ENCODE measurements around the gene CHMP4B.
"Not testable (repeated sequence)": the region's sequence is repeated elsewhere in the genome, so short reads cannot be mapped to it uniquely, and the experiment has no call there.

Gene CHMP4B

GRCh38 chr20:33784225-33784624 lies 26.9 kb upstream of the CHMP4B start:
- no peak overlapping the region for H3K27ac Mint-ChIP-seq
- no peaks in the 10 kb centered on the region for H3K27me3 Mint-ChIP-seq
- H3K9me3 Mint-ChIP-seq, result no peaks in the 10 kb centered on the region
- peaks cover 11% of the 10 kb centered on the region for H3K36me3 Mint-ChIP-seq
- H3K4me3 Mint-ChIP-seq, result no peak overlapping the region
- peaks cover 5% of the 10 kb centered on the region for H3K4me1 Mint-ChIP-seq

GRCh38 chr20:33785503-33785902 lies 25.6 kb upstream of the CHMP4B start:
- H3K36me3 Mint-ChIP-seq, result peaks cover 7% of the 10 kb centered on the region
- peaks cover 5% of the 10 kb centered on the region for H3K4me1 Mint-ChIP-seq
- no peak overlapping the region for H3K4me3 Mint-ChIP-seq
- no peaks in the 10 kb centered on the region for H3K9me3 Mint-ChIP-seq
- no peaks in the 10 kb centered on the region for H3K27me3 Mint-ChIP-seq
- no peak overlapping the region for H3K27ac Mint-ChIP-seq

GRCh38 chr20:33787253-33787891 lies 23.8 kb upstream of the CHMP4B start:
- Mint-ChIP-seq H3K27ac (no peak overlapping the region), H3K9me3 (no peaks in the 10 kb centered on the region), H3K27me3 (no peaks in the 10 kb centered on the region), H3K4me1 (peaks cover 5% of the 10 kb centered on the region), H3K4me3 (no peak overlapping the region), H3K36me3 (peaks cover 6% of the 10 kb centered on the region)

- Mint-ChIP-seq H3K36me3 (peaks cover 3% of the 10 kb centered on the region), H3K27me3 (no peaks in the 10 kb centered on the region), H3K4me1 (peaks cover 5% of the 10 kb centered on the region), H3K9me3 (no peaks in the 10 kb centered on the region), H3K4me3 (no peak overlapping the region), H3K27ac (no peak overlapping the region)
These were observed 22.6 kb upstream of the CHMP4B start for GRCh38 chr20:33788351-33789049.

- Mint-ChIP-seq H3K27me3 (no peaks in the 10 kb centered on the region), H3K4me3 (no peak overlapping the region), H3K9me3 (no peaks in the 10 kb centered on the region), H3K4me1 (peaks cover 5% of the 10 kb centered on the region), H3K36me3 (peaks cover 3% of the 10 kb centered on the region), H3K27ac (no peak overlapping the region)
These were observed 21.9 kb upstream of the CHMP4B start for GRCh38 chr20:33789109-33789857.

- no peaks in the 10 kb centered on the region for H3K27me3 Mint-ChIP-seq
- H3K36me3 Mint-ChIP-seq, result peaks cover 3% of the 10 kb centered on the region
- no peaks in the 10 kb centered on the region for H3K9me3 Mint-ChIP-seq
- H3K4me3 Mint-ChIP-seq, result no peak overlapping the region
- H3K4me1 Mint-ChIP-seq, result peaks cover 5% of the 10 kb centered on the region
- H3K27ac Mint-ChIP-seq, result no peak overlapping the region
These were observed 21.3 kb upstream of the CHMP4B start for GRCh38 chr20:33789858-33790182.

GRCh38 chr20:33790566-33790965 lies 20.6 kb upstream of the CHMP4B start:
- H3K9me3 Mint-ChIP-seq, result no peaks in the 10 kb centered on the region
- no peaks in the 10 kb centered on the region for H3K27me3 Mint-ChIP-seq
- H3K4me1 Mint-ChIP-seq, result peaks cover 5% of the 10 kb centered on the region
- no peak overlapping the region for H3K27ac Mint-ChIP-seq
- no peak overlapping the region for H3K4me3 Mint-ChIP-seq
- peaks cover 3% of the 10 kb centered on the region for H3K36me3 Mint-ChIP-seq

- H3K4me3 Mint-ChIP-seq, result no peak overlapping the region
- H3K4me1 Mint-ChIP-seq, result peaks cover 5% of the 10 kb centered on the region
- no peaks in the 10 kb centered on the region for H3K9me3 Mint-ChIP-seq
- no peak overlapping the region for H3K27ac Mint-ChIP-seq
- H3K27me3 Mint-ChIP-seq, result no peaks in the 10 kb centered on the region
- peaks cover 3% of the 10 kb centered on the region for H3K36me3 Mint-ChIP-seq
These were observed 20.1 kb upstream of the CHMP4B start for GRCh38 chr20:33791021-33791420.

GRCh38 chr20:33791540-33791939 lies 19.6 kb upstream of the CHMP4B start:
- H3K27me3 Mint-ChIP-seq, result no peaks in the 10 kb centered on the region
- H3K9me3 Mint-ChIP-seq, result no peaks in the 10 kb centered on the region
- peaks cover 3% of the 10 kb centered on the region for H3K36me3 Mint-ChIP-seq
- H3K4me1 Mint-ChIP-seq, result peaks cover 5% of the 10 kb centered on the region
- H3K27ac Mint-ChIP-seq, result no peak overlapping the region
- H3K4me3 Mint-ChIP-seq, result no peak overlapping the region

- Mint-ChIP-seq H3K4me3 (no peak overlapping the region), H3K36me3 (peaks cover 3% of the 10 kb centered on the region), H3K27me3 (no peaks in the 10 kb centered on the region), H3K9me3 (no peaks in the 10 kb centered on the region), H3K27ac (peak overlapping the region; percentile 41), H3K4me1 (peaks cover 3% of the 10 kb centered on the region)
These were observed 19.1 kb upstream of the CHMP4B start for GRCh38 chr20:33791959-33792597.

GRCh38 chr20:33792598-33792989 lies 18.6 kb upstream of the CHMP4B start:
- not testable (repeated sequence) for H3K4me3 Mint-ChIP-seq, H3K9me3 Mint-ChIP-seq, H3K27me3 Mint-ChIP-seq, H3K4me1 Mint-ChIP-seq, H3K36me3 Mint-ChIP-seq, H3K27ac Mint-ChIP-seq

- H3K4me3 Mint-ChIP-seq, result no peak overlapping the region
- peaks cover 3% of the 10 kb centered on the region for H3K36me3 Mint-ChIP-seq
- H3K27me3 Mint-ChIP-seq, result no peaks in the 10 kb centered on the region
- H3K9me3 Mint-ChIP-seq, result no peaks in the 10 kb centered on the region
- H3K4me1 Mint-ChIP-seq, result no peaks in the 10 kb centered on the region
- no peak overlapping the region for H3K27ac Mint-ChIP-seq
These were observed 17.9 kb upstream of the CHMP4B start for GRCh38 chr20:33793011-33793931.

GRCh38 chr20:33796263-33796906 lies 14.8 kb upstream of the CHMP4B start:
- no peaks in the 10 kb centered on the region for H3K9me3 Mint-ChIP-seq
- no peaks in the 10 kb centered on the region for H3K36me3 Mint-ChIP-seq
- no peaks in the 10 kb centered on the region for H3K4me1 Mint-ChIP-seq
- H3K27me3 Mint-ChIP-seq, result no peaks in the 10 kb centered on the region
- H3K27ac Mint-ChIP-seq, result no peak overlapping the region
- no peak overlapping the region for H3K4me3 Mint-ChIP-seq

- Mint-ChIP-seq H3K27me3 (no peaks in the 10 kb centered on the region), H3K4me1 (no peaks in the 10 kb centered on the region), H3K27ac (no peak overlapping the region), H3K36me3 (no peaks in the 10 kb centered on the region), H3K4me3 (no peak overlapping the region), H3K9me3 (no peaks in the 10 kb centered on the region)
These were observed 14.1 kb upstream of the CHMP4B start for GRCh38 chr20:33796907-33797544.

All from activated naive CD4-positive, alpha-beta T cell treated with anti-CD3 and anti-CD28 coated beads, Interleukin-2, amount 50 U/mL, for 24 hours (primary cell).